Renal cortex interstitium (tissue), 11 donors: Measurements from ENCODE around the gene GZF1. TPM values are rescaled to one million over a fixed set of nuclear protein-coding genes. Genes with fewer than 3 reads are reported as not detected.
A peak's percentile ranks its signal among the peaks of the same experiment; 100 is the strongest.

Experiments
- DNase-seq, 11 donors: peaks; one replicate each; pipeline ENCODE4 v3.0.0-alpha.2; 2013; ENCODE audit warnings: low read depth in 9 of 11, low spot score in 4 of 11; ENCODE audit errors: extremely low read depth in 1 of 11
- polyA plus RNA-seq, 3 donors: library from polyadenylated mRNA; unstranded; fragments of 120-200 nt; gene quantifications; one replicate each; pipeline ENCODE4 v1.2.1, GENCODE V29; 2013; ENCODE audit not compliant: insufficient read length in 3 of 3

GZF1 gene
- polyA plus RNA-seq, 3 donors = 15.0 to 16.9 (median 15.5) TPM

GRCh38 chr20:23419657-23419994 is 57.6 kb downstream of the GZF1 start:
- DNase-seq = no peak

GRCh38 chr20:23419995-23420901 is 58.3 kb downstream of the GZF1 start:
- DNase-seq = peak in 2 of 11 donors; percentile 8 to 10

- peak; percentile 73 to 93 (median 89) for DNase-seq
Observed at GRCh38 chr20:23420943-23421931, 59.3 kb downstream of the GZF1 start, which contains the start of gene NAPB. TSS of gene NAPB (minus strand) at chr20:23421488. CDS start at chr20:23421402, 86 bp downstream.

Other genes with a start within 250 kb of the GZF1 start
- gene NXT1, start 11.4 kb upstream of the GZF1 start, polyA plus RNA-seq = 10 to 100 TPM; 17.5 to 22.7 (median 19.1) TPM
- 10 to 100 TPM; 15.3 to 25.0 (median 18.1) TPM for gene NAPB, start 59.3 kb downstream of the GZF1 start, polyA plus RNA-seq
- gene CSTL1, start 77.5 kb downstream of the GZF1 start, polyA plus RNA-seq = not detected
- not detected for gene CST11, start 90.7 kb downstream of the GZF1 start, polyA plus RNA-seq
- gene CST8, start 128.9 kb downstream of the GZF1 start, polyA plus RNA-seq = not detected
- not detected for gene CST9L, start 206.3 kb downstream of the GZF1 start, polyA plus RNA-seq
- gene CST9, start 243.7 kb downstream of the GZF1 start, polyA plus RNA-seq = under 1 TPM in 1 of 3 donors, not detected in 2; 0.09 TPM